BLaER1 treated with 17β-estradiol and CSF1 and Interleukin-3, amounts not matched to agents 10 nM and 100 nM (cell line): ENCODE data around the gene MAD2L2.
A peak's percentile ranks its signal among the peaks of the same experiment; 100 is the strongest.

Experiments
- H3K27ac ChIP-seq, 11 experiments: shearing (Covaris generic); formaldehyde crosslinking; 2 replicates each; pipeline ENCODE4 v1.8.1; 2022
- H3K27me3 ChIP-seq, 11 experiments: shearing (Covaris generic); formaldehyde crosslinking; 2 replicates each; pipeline ENCODE4 v1.8.1; 2022
- H3K36me3 ChIP-seq, 11 experiments: shearing (Covaris generic); formaldehyde crosslinking; 2 replicates each; pipeline ENCODE4 v1.8.1; 2022
- H3K4me1 ChIP-seq, 10 experiments: shearing (Covaris generic); formaldehyde crosslinking; 2 replicates each; pipeline ENCODE4 v1.8.1; 2022
- H3K4me2 ChIP-seq, 11 experiments: shearing (Covaris generic); formaldehyde crosslinking; 2 replicates each; pipeline ENCODE4 v1.8.1; 2022
- H3K4me3 ChIP-seq, 10 experiments: shearing (Covaris generic); formaldehyde crosslinking; 2 replicates each; pipeline ENCODE4 v1.8.1; 2022
- H3K9ac ChIP-seq, 11 experiments: shearing (Covaris generic); formaldehyde crosslinking; 2 replicates each; pipeline ENCODE4 v1.8.1; 2022
- H3K9me3 ChIP-seq, 11 experiments: shearing (Covaris generic); formaldehyde crosslinking; replicated peaks in 1 of 11; 2 replicates each; pipeline ENCODE4 v1.8.1; 2022
- H4K20me1 ChIP-seq, 11 experiments: shearing (Covaris generic); formaldehyde crosslinking; 2 replicates each; pipeline ENCODE4 v1.8.1; 2022
- Cebpa-rat ChIP-seq, 11 experiments: shearing (Covaris generic); IDR thresholded peaks; 2 replicates each; pipeline ENCODE4 v1.8.1; 2022

MAD2L2 gene

GRCh38 chr1:11640101-11640500 is 40.8 kb downstream of the MAD2L2 start:
- Histone ChIP-seq H3K27me3 (no peaks in the 10 kb centered on the region), H3K4me2 (peak overlapping the region in 9 of 11 experiments; percentile 71 to 94 (median 82); a peak in 17 of 22 replicates), H3K27ac (peak overlapping the region in 4 of 11 experiments; percentile 15 to 66 (median 42); a peak in 5 of 22 replicates), H4K20me1 (peaks cover 0 to 29% (median 5%) of the 10 kb centered on the region in 11 experiments; a peak in 9 of 22 replicates), H3K36me3 (no peaks in the 10 kb centered on the region), H3K4me1 (peaks cover 7 to 43% (median 32%) of the 10 kb centered on the region in 10 experiments), H3K9ac (peak overlapping the region in 1 of 11 experiments; percentile 12; a peak in 1 of 22 replicates), H3K4me3 (no peak overlapping the region), H3K9me3 (no peaks in the 10 kb centered on the region)
- TF ChIP-seq Cebpa-rat (IDR thresholded peaks at IDR 0.05), result no peak

- H4K20me1 ChIP-seq, result peaks cover 0 to 29% (median 8%) of the 10 kb centered on the region in 11 experiments; a peak in 10 of 22 replicates
- H3K4me2 ChIP-seq, result peak overlapping the region in 2 of 11 experiments; percentile 71 to 88; a peak in 3 of 22 replicates
- no peaks in the 10 kb centered on the region for H3K9me3 ChIP-seq
- H3K9ac ChIP-seq, result no peak overlapping the region; a peak in 1 of 22 replicates
- H3K36me3 ChIP-seq, result no peaks in the 10 kb centered on the region
- no peak overlapping the region for H3K4me3 ChIP-seq
- peak overlapping the region in 2 of 11 experiments; percentile 5 to 49; a peak in 1 of 22 replicates for H3K27ac ChIP-seq
- no peak for TF ChIP-seq Cebpa-rat (IDR thresholded peaks at IDR 0.05)
- no peaks in the 10 kb centered on the region for H3K27me3 ChIP-seq
- peaks cover 7 to 51% (median 39%) of the 10 kb centered on the region in 10 experiments for H3K4me1 ChIP-seq
Measured at GRCh38 chr1:11639372-11639771, 41.6 kb downstream of the MAD2L2 start.

GRCh38 chr1:11638121-11638520 is 42.8 kb downstream of the MAD2L2 start:
- Histone ChIP-seq H3K4me3 (no peak overlapping the region), H3K27ac (no peak overlapping the region), H3K4me2 (no peak overlapping the region), H3K36me3 (no peaks in the 10 kb centered on the region), H3K9me3 (no peaks in the 10 kb centered on the region), H3K9ac (no peak overlapping the region), H3K4me1 (peaks cover 7 to 60% (median 46%) of the 10 kb centered on the region in 10 experiments), H3K27me3 (no peaks in the 10 kb centered on the region), H4K20me1 (peaks cover 0 to 37% (median 13%) of the 10 kb centered on the region in 11 experiments; a peak in 10 of 22 replicates)
- TF ChIP-seq Cebpa-rat (IDR thresholded peaks at IDR 0.05), result no peak

- no peak overlapping the region for H3K4me3 ChIP-seq
- H3K9ac ChIP-seq, result no peak overlapping the region
- no peaks in the 10 kb centered on the region for H3K36me3 ChIP-seq
- H3K27ac ChIP-seq, result no peak overlapping the region
- peak overlapping the region in 9 of 11 experiments; percentile 35 to 85 (median 70); a peak in 17 of 22 replicates for H3K4me2 ChIP-seq
- TF ChIP-seq Cebpa-rat (IDR thresholded peaks at IDR 0.05), result no peak
- peaks cover 0 to 47% (median 29%) of the 10 kb centered on the region in 10 experiments; a peak in 16 of 20 replicates for H3K4me1 ChIP-seq
- H3K9me3 ChIP-seq, result no peaks in the 10 kb centered on the region
- H3K27me3 ChIP-seq, result no peaks in the 10 kb centered on the region
- H4K20me1 ChIP-seq, result peaks cover 0 to 42% (median 13%) of the 10 kb centered on the region in 11 experiments; a peak in 11 of 22 replicates
Measured at GRCh38 chr1:11634365-11635192, 46.4 kb downstream of the MAD2L2 start.

GRCh38 chr1:11629184-11630016 is 51.5 kb downstream of the MAD2L2 start:
- H4K20me1 ChIP-seq, result peaks cover 0 to 14% (median 3%) of the 10 kb centered on the region in 11 experiments; a peak in 6 of 22 replicates
- H3K9me3 ChIP-seq, result no peaks in the 10 kb centered on the region
- no peaks in the 10 kb centered on the region for H3K36me3 ChIP-seq
- no peak overlapping the region for H3K9ac ChIP-seq
- H3K27ac ChIP-seq, result no peak overlapping the region
- peaks cover 0 to 28% (median 17%) of the 10 kb centered on the region in 10 experiments; a peak in 16 of 20 replicates for H3K4me1 ChIP-seq
- TF ChIP-seq Cebpa-rat (IDR thresholded peaks at IDR 0.05), result no peak
- no peak overlapping the region for H3K4me3 ChIP-seq
- no peaks in the 10 kb centered on the region for H3K27me3 ChIP-seq
- H3K4me2 ChIP-seq, result peak overlapping the region in 3 of 11 experiments; percentile 13 to 26 (median 15); a peak in 3 of 22 replicates

- Histone ChIP-seq H3K4me3 (no peak overlapping the region), H3K36me3 (no peaks in the 10 kb centered on the region), H3K27me3 (no peaks in the 10 kb centered on the region), H3K4me1 (peaks cover 0 to 22% (median 11%) of the 10 kb centered on the region in 10 experiments; a peak in 14 of 20 replicates), H3K27ac (no peak overlapping the region), H3K4me2 (no peak overlapping the region), H3K9me3 (no peaks in the 10 kb centered on the region), H3K9ac (no peak overlapping the region), H4K20me1 (peaks cover 0 to 8% (median 0%) of the 10 kb centered on the region in 11 experiments; a peak in 4 of 22 replicates)
- TF ChIP-seq Cebpa-rat (IDR thresholded peaks at IDR 0.05), result no peak
Measured at GRCh38 chr1:11628767-11629166, 52.2 kb downstream of the MAD2L2 start.

- TF ChIP-seq Cebpa-rat (IDR thresholded peaks at IDR 0.05), result no peak
Measured at GRCh38 chr1:11626551-11626950, 54.4 kb downstream of the MAD2L2 start.

More at GRCh38 chr1:11626551-11626950, 54.4 kb downstream of the MAD2L2 start:
- Histone ChIP-seq H3K36me3 (no peaks in the 10 kb centered on the region), H4K20me1 (peaks cover 0 to 7% (median 0%) of the 10 kb centered on the region in 11 experiments; a peak in 4 of 22 replicates), H3K4me1 (peaks cover 0 to 13% (median 2%) of the 10 kb centered on the region in 10 experiments; a peak in 7 of 20 replicates), H3K9ac (no peak overlapping the region), H3K27me3 (no peaks in the 10 kb centered on the region), H3K4me3 (no peak overlapping the region), H3K4me2 (no peak overlapping the region), H3K27ac (no peak overlapping the region), H3K9me3 (no peaks in the 10 kb centered on the region)
